H9 (cell line): ENCODE measurements around the gene TSPAN2. TPM values are rescaled to one million over a fixed set of nuclear protein-coding genes. Genes with fewer than 3 reads are reported as not detected.

Source experiments
- DNase-seq: peaks from one replicate; pipeline ENCODE4 v3.0.0-alpha.2; 2017
- H2AFZ ChIP-seq: one replicate; pipeline ENCODE4 v1.6.1; 2013; ENCODE audit warnings: mild to moderate bottlenecking, low read length, control low read depth, moderate library complexity
- H2AK5ac ChIP-seq: 2 replicates; pipeline ENCODE4 v1.6.1; 2013; ENCODE audit warnings: low read length, control low read depth, mixed read lengths; ENCODE audit not compliant: insufficient read length
- H2BK120ac ChIP-seq: one replicate; pipeline ENCODE4 v1.6.1; 2013; ENCODE audit warnings: low read depth, mild to moderate bottlenecking, low read length, control low read depth, inconsistent platforms; ENCODE audit not compliant: poor library complexity, severe bottlenecking
- H2BK12ac ChIP-seq: 2 replicates; pipeline ENCODE4 v1.6.1; 2013; ENCODE audit warnings: low read length, control low read depth, mixed read lengths, low read depth; ENCODE audit not compliant: insufficient read length
- H2BK15ac ChIP-seq: 2 replicates; pipeline ENCODE4 v1.6.1; 2013; ENCODE audit warnings: low read depth, low read length, control low read depth
- H2BK20ac ChIP-seq: one replicate; pipeline ENCODE4 v1.6.1; 2013; ENCODE audit warnings: low read depth, mild to moderate bottlenecking, low read length, control low read depth, inconsistent platforms; ENCODE audit not compliant: poor library complexity, severe bottlenecking
- H2BK5ac ChIP-seq: 2 replicates; pipeline ENCODE4 v1.6.1; 2013; ENCODE audit warnings: low read length, control low read depth, mixed read lengths; ENCODE audit not compliant: insufficient read length
- H3K14ac ChIP-seq: 2 replicates; pipeline ENCODE4 v1.6.1; 2013; ENCODE audit warnings: low read length, control low read depth; ENCODE audit not compliant: insufficient read depth
- H3K18ac ChIP-seq: 2 replicates; pipeline ENCODE4 v1.6.1; 2013; ENCODE audit warnings: low read depth, mild to moderate bottlenecking, mixed read lengths, low read length, control low read depth; ENCODE audit not compliant: insufficient read length
- H3K23ac ChIP-seq: 2 replicates; pipeline ENCODE4 v1.6.1; 2013; ENCODE audit warnings: low read length, control low read depth, mixed read lengths, low read depth; ENCODE audit not compliant: insufficient read length
- H3K23me2 ChIP-seq: 2 replicates; pipeline ENCODE4 v1.6.1; 2013; ENCODE audit warnings: low read depth, mild to moderate bottlenecking, mixed read lengths, low read length, control low read depth; ENCODE audit not compliant: insufficient read length, poor library complexity, severe bottlenecking
- H3K27ac ChIP-seq: 2 replicates; pipeline ENCODE4 v1.5.1; 2013; ENCODE audit warnings: low read length, control low read depth, mixed read lengths, low read depth; ENCODE audit not compliant: insufficient read length
- H3K27me3 ChIP-seq: 2 replicates; pipeline ENCODE4 v1.6.1; 2013; ENCODE audit warnings: low read length, control low read depth, inconsistent platforms; ENCODE audit not compliant: insufficient read depth
- H3K4ac ChIP-seq: 2 replicates; pipeline ENCODE4 v1.6.1; 2013; ENCODE audit warnings: low read depth, mild to moderate bottlenecking, control low read depth, inconsistent platforms, low read length, moderate library complexity
- H3K4me1 ChIP-seq: 2 replicates; pipeline ENCODE4 v1.6.1; 2013; ENCODE audit warnings: low read length, control low read depth, inconsistent platforms; ENCODE audit not compliant: insufficient read depth
- H3K4me2 ChIP-seq: 2 replicates; pipeline ENCODE4 v1.6.1; 2013; ENCODE audit warnings: low read length, control low read depth, mixed read lengths; ENCODE audit not compliant: insufficient read length, insufficient read depth
- H3K56ac ChIP-seq: 2 replicates; pipeline ENCODE4 v1.6.1; 2013; ENCODE audit warnings: low read depth, mild to moderate bottlenecking, mixed read lengths, low read length, control low read depth; ENCODE audit not compliant: insufficient read length
- H3K79me1 ChIP-seq: 2 replicates; pipeline ENCODE4 v1.6.1; 2013; ENCODE audit warnings: low read depth, mild to moderate bottlenecking, moderate library complexity, low read length, control low read depth, inconsistent platforms; ENCODE audit not compliant: insufficient read depth, poor library complexity, severe bottlenecking
- H3K79me2 ChIP-seq: 2 replicates; pipeline ENCODE4 v1.6.1; 2013; ENCODE audit warnings: low read length, control low read depth, inconsistent platforms; ENCODE audit not compliant: insufficient read depth
- H3K9ac ChIP-seq: 2 replicates; pipeline ENCODE4 v1.6.1; 2013; ENCODE audit warnings: low read length, control low read depth, mixed read lengths; ENCODE audit not compliant: insufficient read length; ENCODE audit errors: extremely low read depth
- H3K9me3 ChIP-seq: one replicate; pipeline ENCODE4 v1.6.1; 2013; ENCODE audit warnings: low read depth, low read length, inconsistent platforms; ENCODE audit not compliant: control insufficient read depth
- H3T11ph ChIP-seq: one replicate; pipeline ENCODE4 v1.6.1; 2013; ENCODE audit warnings: mild to moderate bottlenecking, low read length, control low read depth, inconsistent platforms
- H4K20me1 ChIP-seq: one replicate; pipeline ENCODE4 v1.6.1; 2013; ENCODE audit not compliant: control insufficient read depth, insufficient read length, insufficient read depth
- H4K5ac ChIP-seq: 2 replicates; pipeline ENCODE4 v1.6.1; 2013; ENCODE audit warnings: low read depth, mild to moderate bottlenecking, mixed read lengths, low read length, control low read depth; ENCODE audit not compliant: insufficient read length
- H4K8ac ChIP-seq: replicated peaks from 2 replicates; pipeline ENCODE4 v1.6.1; 2013; ENCODE audit warnings: low read length, control low read depth, mixed read lengths, low read depth; ENCODE audit not compliant: insufficient read length
- H4K91ac ChIP-seq: 2 replicates; pipeline ENCODE4 v1.6.1; 2013; ENCODE audit warnings: low read depth, mild to moderate bottlenecking, moderate library complexity, mixed read lengths, low read length, control low read depth; ENCODE audit not compliant: insufficient read length
- H3K27ac Mint-ChIP-seq, 3 experiments: 2 replicates in 2 of 3; 3 replicates in 1 of 3; pipeline ENCODE4 v1.8.0; 2020 to 2021; ENCODE audit warnings: mixed read lengths in 3 of 3, mild to moderate bottlenecking in 1 of 3, moderate library complexity in 1 of 3
- H3K27me3 Mint-ChIP-seq: 2 replicates; pipeline ENCODE4 v1.8.0; 2021; ENCODE audit warnings: low read depth, mild to moderate bottlenecking, moderate library complexity, mixed read lengths
- H3K36me3 Mint-ChIP-seq, 3 experiments: 2 replicates in 2 of 3; 3 replicates in 1 of 3; pipeline ENCODE4 v1.8.0; 2020 to 2021; ENCODE audit warnings: low read depth in 3 of 3, mixed read lengths in 3 of 3; ENCODE audit not compliant: insufficient read depth in 1 of 3
- H3K4me1 Mint-ChIP-seq, 2 experiments: 2 replicates each; pipeline ENCODE4 v1.8.0; 2020; ENCODE audit warnings: mixed read lengths in 2 of 2
- H3K4me3 Mint-ChIP-seq, 2 experiments: 2 replicates in 1 of 2; 3 replicates in 1 of 2; pipeline ENCODE4 v1.8.0; 2020 to 2021; ENCODE audit warnings: mild to moderate bottlenecking in 2 of 2, mixed read lengths in 2 of 2, moderate library complexity in 1 of 2
- H3K9me3 Mint-ChIP-seq, 2 experiments: 2 replicates in 1 of 2; 3 replicates in 1 of 2; pipeline ENCODE4 v1.8.0; 2020; ENCODE audit warnings: mild to moderate bottlenecking in 2 of 2, mixed read lengths in 2 of 2, moderate library complexity in 1 of 2
- WGBS: extraction: QIAGEN DNeasy Blood & Tissue Kit; methylation state at CpG from one replicate; pipeline ENCODE4 v1.1.7; 2013; ENCODE audit warnings: missing lambda C conversion rate, low lambda C conversion rate, mixed read lengths; ENCODE audit not compliant: insufficient read length; ENCODE audit errors: extremely low coverage; 5-methylcytosine and 5-hydroxymethylcytosine counted together
- total RNA-seq: library from RNA; stranded (reverse); gene quantifications from 2 replicates; pipeline ENCODE4 v1.2.1, GENCODE V29; 2021
- TF ChIP-seq, protein P1 (sequence below): fragments of 200-600 bp; sonication (generic); conservative IDR thresholded peaks from 3 replicates; pipeline ENCODE4 v1.8.0; 2021; ENCODE audit warnings: antibody characterized with exemption, mild to moderate bottlenecking

Gene TSPAN2
- total RNA-seq, 1 experiment from 2014 or later = 10.8 TPM

DNA sequence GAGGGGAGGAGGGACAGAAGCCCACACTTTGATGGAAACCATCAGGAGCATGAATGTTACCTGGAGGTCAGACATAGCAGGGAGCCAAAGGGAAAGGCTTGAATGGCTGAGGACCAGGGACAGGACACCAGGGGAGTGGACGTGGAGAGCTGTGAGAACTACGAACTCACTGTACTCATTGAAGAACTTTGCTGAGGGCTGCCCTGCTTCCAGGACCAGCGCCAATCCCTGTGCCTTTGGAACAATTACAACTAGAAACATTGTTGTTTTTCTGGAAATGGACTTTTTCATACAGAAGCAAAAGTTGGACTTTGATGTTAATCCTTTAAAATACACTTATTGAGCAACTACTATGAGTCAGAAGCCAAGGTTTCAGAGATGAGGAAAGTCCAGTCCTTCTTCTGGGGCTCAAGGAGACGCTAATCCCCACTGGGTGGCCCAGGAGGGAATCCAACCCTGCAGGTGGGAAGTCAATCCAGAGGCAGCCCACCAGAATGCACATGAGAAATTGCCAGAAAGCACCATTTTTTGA, 12.9 kb downstream of the TSPAN2 start:
- no peak overlapping the region for H3K18ac ChIP-seq
- peaks cover 0 to 3% of the 10 kb centered on the region in 2 experiments; a peak in 3 of 4 replicates for H3K4me1 Mint-ChIP-seq
- H3T11ph ChIP-seq = no peak overlapping the region
- H2BK20ac ChIP-seq = no peak overlapping the region
- H3K36me3 Mint-ChIP-seq = no peaks in the 10 kb centered on the region
- H2BK120ac ChIP-seq = no peak overlapping the region
- no peak overlapping the region for H3K56ac ChIP-seq
- H4K91ac ChIP-seq = no peak overlapping the region
- H3K14ac ChIP-seq = no peak overlapping the region
- H3K4me1 ChIP-seq = no peaks in the 10 kb centered on the region
- no peak for DNase-seq
- no peak overlapping the region for H3K27ac ChIP-seq
- no peaks in the 10 kb centered on the region for H3K27me3 Mint-ChIP-seq
- peak overlapping the region in 2 of 3 experiments; percentile 7 to 83; a peak in 2 of 7 replicates for H3K27ac Mint-ChIP-seq
- WGBS = no CpG with 5 or more reads among the region's 4 CpGs
- H2BK12ac ChIP-seq = no peak overlapping the region
- H2AK5ac ChIP-seq = no peak overlapping the region
- TF ChIP-seq, protein P1, sequence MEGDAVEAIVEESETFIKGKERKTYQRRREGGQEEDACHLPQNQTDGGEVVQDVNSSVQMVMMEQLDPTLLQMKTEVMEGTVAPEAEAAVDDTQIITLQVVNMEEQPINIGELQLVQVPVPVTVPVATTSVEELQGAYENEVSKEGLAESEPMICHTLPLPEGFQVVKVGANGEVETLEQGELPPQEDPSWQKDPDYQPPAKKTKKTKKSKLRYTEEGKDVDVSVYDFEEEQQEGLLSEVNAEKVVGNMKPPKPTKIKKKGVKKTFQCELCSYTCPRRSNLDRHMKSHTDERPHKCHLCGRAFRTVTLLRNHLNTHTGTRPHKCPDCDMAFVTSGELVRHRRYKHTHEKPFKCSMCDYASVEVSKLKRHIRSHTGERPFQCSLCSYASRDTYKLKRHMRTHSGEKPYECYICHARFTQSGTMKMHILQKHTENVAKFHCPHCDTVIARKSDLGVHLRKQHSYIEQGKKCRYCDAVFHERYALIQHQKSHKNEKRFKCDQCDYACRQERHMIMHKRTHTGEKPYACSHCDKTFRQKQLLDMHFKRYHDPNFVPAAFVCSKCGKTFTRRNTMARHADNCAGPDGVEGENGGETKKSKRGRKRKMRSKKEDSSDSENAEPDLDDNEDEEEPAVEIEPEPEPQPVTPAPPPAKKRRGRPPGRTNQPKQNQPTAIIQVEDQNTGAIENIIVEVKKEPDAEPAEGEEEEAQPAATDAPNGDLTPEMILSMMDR = no peak
- H2AFZ ChIP-seq = no peak overlapping the region
- no peak overlapping the region for H4K8ac ChIP-seq
- H3K9me3 ChIP-seq = no peaks in the 10 kb centered on the region
- no peak overlapping the region for H3K4ac ChIP-seq
- H3K4me3 Mint-ChIP-seq = no peak overlapping the region
- no peaks in the 10 kb centered on the region for H3K79me1 ChIP-seq
- H2BK15ac ChIP-seq = no peak overlapping the region
- H3K23me2 ChIP-seq = no peaks in the 10 kb centered on the region
- no peak overlapping the region for H3K4me2 ChIP-seq
- no peaks in the 10 kb centered on the region for H3K9me3 Mint-ChIP-seq
- no peaks in the 10 kb centered on the region for H3K27me3 ChIP-seq
- H3K23ac ChIP-seq = no peak overlapping the region
- H4K20me1 ChIP-seq = no peaks in the 10 kb centered on the region
- H4K5ac ChIP-seq = no peak overlapping the region
- H3K9ac ChIP-seq = no peak overlapping the region
- no peak overlapping the region for H2BK5ac ChIP-seq
- H3K79me2 ChIP-seq = no peaks in the 10 kb centered on the region
